Stimulated activated naive CD4-positive, alpha-beta T cell treated with Interleukin-2 at 50 U/mL for 16 hours (primary cell): Measurements from ENCODE around the gene WSB2.
A peak's percentile ranks its signal among the peaks of the same experiment; 100 is the strongest.

Source experiments
- DNase-seq: peaks from one replicate; lab custom pipeline; 2025; lab: John Stamatoyannopoulos, UW

Gene WSB2

GRCh38 chr12:118061873-118062843 is 1.2 kb upstream of the WSB2 start:
- peak; percentile 17 for DNase-seq

GRCh38 chr12:118060301-118061010 is 523 bp downstream of the WSB2 start:
- DNase-seq, result peak; percentile 31

GRCh38 chr12:118059341-118060191 is 1.4 kb downstream of the WSB2 start:
- DNase-seq, result no peak

GRCh38 chr12:118058881-118059280 is 2.1 kb downstream of the WSB2 start:
- no peak for DNase-seq

- DNase-seq, result no peak
These were observed 2.8 kb downstream of the WSB2 start for GRCh38 chr12:118058227-118058626.

- DNase-seq, result no peak
These were observed 4.9 kb downstream of the WSB2 start for GRCh38 chr12:118055865-118056773.

- peak; percentile 69 for DNase-seq
These were observed 5.8 kb downstream of the WSB2 start for GRCh38 chr12:118055144-118055557.

GRCh38 chr12:118053071-118053985 is 7.7 kb downstream of the WSB2 start:
- no peak for DNase-seq

- DNase-seq, result no peak
These were observed 8.5 kb downstream of the WSB2 start for GRCh38 chr12:118052324-118053070.

- no peak for DNase-seq
These were observed 9.7 kb downstream of the WSB2 start for GRCh38 chr12:118050972-118051910.

- no peak for DNase-seq
These were observed 14.5 kb downstream of the WSB2 start for GRCh38 chr12:118046430-118046829.

GRCh38 chr12:118044577-118044976 is 16.4 kb downstream of the WSB2 start:
- no peak for DNase-seq

- no peak for DNase-seq
These were observed 16.9 kb downstream of the WSB2 start for GRCh38 chr12:118044075-118044474.

GRCh38 chr12:118042091-118042490 is 18.9 kb downstream of the WSB2 start:
- DNase-seq, result no peak

GRCh38 chr12:118038137-118038536 is 22.8 kb downstream of the WSB2 start:
- no peak for DNase-seq

GRCh38 chr12:118036672-118037411 is 24.1 kb downstream of the WSB2 start:
- no peak for DNase-seq
